HEK293 (cell line): ENCODE measurements around the gene ZNF565.
"Not testable (repeated sequence)": the region's sequence is repeated elsewhere in the genome, so short reads cannot be mapped to it uniquely, and the experiment has no call there.

Experiments
- ELK4 ChIP-seq: IDR thresholded peaks from 2 replicates; pipeline ENCODE4 v1.6.1; 2011; ENCODE audit warnings: mild to moderate bottlenecking, low read depth, low read length, borderline replicate concordance
- MZF1 ChIP-seq: fragments of 450-650 bp; formaldehyde crosslinking; IDR thresholded peaks from 2 replicates; pipeline ENCODE4 v1.5.1; 2017; ENCODE audit warnings: missing biosample characterization, missing genetic modification characterization, borderline replicate concordance
- ZNF600 ChIP-seq: fragments of 450-650 bp; formaldehyde crosslinking; IDR thresholded peaks from 2 replicates; pipeline ENCODE4 v1.5.1; 2016; ENCODE audit warnings: missing biosample characterization, missing genetic modification characterization

DNA sequence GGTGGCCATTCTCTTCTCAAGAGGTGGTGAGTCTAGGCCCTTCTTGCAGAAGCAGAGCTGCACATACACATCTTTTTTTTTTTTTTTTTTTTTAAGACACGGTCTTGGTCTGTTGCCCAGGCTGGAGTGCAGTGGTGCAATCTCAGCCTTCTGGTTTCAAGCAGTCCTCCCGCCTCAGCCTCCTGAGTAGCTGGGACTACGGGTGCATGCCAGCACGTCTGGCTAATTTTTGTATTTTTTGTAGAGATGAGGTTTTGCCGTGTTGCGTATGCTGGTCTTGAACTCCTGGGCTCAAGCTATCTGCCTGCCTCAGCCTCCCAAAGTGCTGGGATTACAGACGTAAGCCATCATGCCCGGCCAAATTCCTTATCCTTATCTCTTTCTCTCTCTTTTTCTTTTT, 40.6 kb downstream of the ZNF565 start:
- TF ChIP-seq ZNF600 (tag by site-specific recombination); MZF1 (tag by site-specific recombination); ELK4: not testable (repeated sequence)
